Measurements from ENCODE around the gene SUDS3. TPM values are rescaled to one million over a fixed set of nuclear protein-coding genes. Genes with fewer than 3 reads are reported as not detected.
"Not testable (repeated sequence)": the region's sequence is repeated elsewhere in the genome, so short reads cannot be mapped to it uniquely, and the experiment has no call there.

SUDS3 gene
- total RNA-seq, 1 experiment from 2014 or later, result 42.8 TPM

DNA sequence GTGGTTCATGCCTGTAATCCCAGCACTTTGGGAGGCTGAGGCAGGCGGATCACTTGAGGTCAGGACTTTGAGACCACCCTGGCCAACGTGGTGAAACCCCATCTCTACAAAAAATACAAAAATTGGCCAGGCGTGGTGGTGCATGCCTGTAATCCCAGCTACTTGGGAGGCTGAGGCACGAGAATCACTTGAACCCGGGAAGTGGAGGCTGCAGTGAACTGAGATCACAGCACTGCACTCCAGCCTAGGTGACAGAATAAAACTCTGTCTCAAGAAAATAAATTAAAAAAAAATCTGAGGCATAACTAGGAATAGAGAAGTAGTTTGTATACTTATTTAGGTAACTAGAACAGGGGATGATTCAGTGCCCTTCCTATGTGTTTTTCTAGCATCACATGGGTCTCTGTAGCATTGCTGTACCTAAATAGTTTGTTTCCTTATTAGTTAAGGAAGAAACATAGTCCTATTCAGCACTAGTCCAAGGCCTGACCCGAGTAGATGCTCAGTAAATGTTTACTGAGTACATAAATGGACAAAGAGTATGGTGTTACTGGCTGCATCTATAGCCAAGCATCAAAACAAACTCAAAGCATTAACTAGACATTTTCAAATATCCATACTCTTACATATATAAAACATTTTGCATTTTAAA lies 25.3 kb upstream of the SUDS3 start:
- Mint-ChIP-seq H3K27ac (ENCODE audit: unreplicated experiment) (no peak overlapping the region), H3K36me3 (ENCODE audit: insufficient read depth, unreplicated experiment) (no peaks in the 10 kb centered on the region), H3K27me3 (ENCODE audit: insufficient read depth, unreplicated experiment) (no peaks in the 10 kb centered on the region), H3K4me1 (ENCODE audit: low read depth, unreplicated experiment) (peaks cover 16% of the 10 kb centered on the region), H3K9me3 (ENCODE audit: unreplicated experiment) (no peaks in the 10 kb centered on the region), H3K4me3 (ENCODE audit: unreplicated experiment) (no peak overlapping the region)
- intact Hi-C loops (cut with micrococcal nuclease; ENCODE audit: unreplicated experiment), result no loop called here
- H3K4me1 ChIP-seq, result peaks cover 17% of the 10 kb centered on the region
- no TSS peak for BruUV-seq (replicated peaks)
- H3K4me3 ChIP-seq (ENCODE audit: low read depth, low read length), result no peak overlapping the region
- no peaks in the 10 kb centered on the region for H3K9me3 ChIP-seq
- ChIA-PET POLR2A (no interaction called here), CTCF (no interaction called here)
- no peaks in the 10 kb centered on the region for H3K36me3 ChIP-seq (ENCODE audit: control insufficient read depth, insufficient read depth, low read length)
- H3K27me3 ChIP-seq (replicated peaks; ENCODE audit: control insufficient read depth, insufficient read depth, low read length), result no peaks in the 10 kb centered on the region
- DNase-seq, result no peak
- TF ChIP-seq, protein P1, sequence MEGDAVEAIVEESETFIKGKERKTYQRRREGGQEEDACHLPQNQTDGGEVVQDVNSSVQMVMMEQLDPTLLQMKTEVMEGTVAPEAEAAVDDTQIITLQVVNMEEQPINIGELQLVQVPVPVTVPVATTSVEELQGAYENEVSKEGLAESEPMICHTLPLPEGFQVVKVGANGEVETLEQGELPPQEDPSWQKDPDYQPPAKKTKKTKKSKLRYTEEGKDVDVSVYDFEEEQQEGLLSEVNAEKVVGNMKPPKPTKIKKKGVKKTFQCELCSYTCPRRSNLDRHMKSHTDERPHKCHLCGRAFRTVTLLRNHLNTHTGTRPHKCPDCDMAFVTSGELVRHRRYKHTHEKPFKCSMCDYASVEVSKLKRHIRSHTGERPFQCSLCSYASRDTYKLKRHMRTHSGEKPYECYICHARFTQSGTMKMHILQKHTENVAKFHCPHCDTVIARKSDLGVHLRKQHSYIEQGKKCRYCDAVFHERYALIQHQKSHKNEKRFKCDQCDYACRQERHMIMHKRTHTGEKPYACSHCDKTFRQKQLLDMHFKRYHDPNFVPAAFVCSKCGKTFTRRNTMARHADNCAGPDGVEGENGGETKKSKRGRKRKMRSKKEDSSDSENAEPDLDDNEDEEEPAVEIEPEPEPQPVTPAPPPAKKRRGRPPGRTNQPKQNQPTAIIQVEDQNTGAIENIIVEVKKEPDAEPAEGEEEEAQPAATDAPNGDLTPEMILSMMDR (IDR thresholded peaks at IDR 0.05; ENCODE audit: insufficient read depth in 1 of 2, low read depth in 1 of 2, low read length in 1 of 2, severe bottlenecking in 1 of 2, unreplicated experiment in 1 of 2), result no peak

DNA sequence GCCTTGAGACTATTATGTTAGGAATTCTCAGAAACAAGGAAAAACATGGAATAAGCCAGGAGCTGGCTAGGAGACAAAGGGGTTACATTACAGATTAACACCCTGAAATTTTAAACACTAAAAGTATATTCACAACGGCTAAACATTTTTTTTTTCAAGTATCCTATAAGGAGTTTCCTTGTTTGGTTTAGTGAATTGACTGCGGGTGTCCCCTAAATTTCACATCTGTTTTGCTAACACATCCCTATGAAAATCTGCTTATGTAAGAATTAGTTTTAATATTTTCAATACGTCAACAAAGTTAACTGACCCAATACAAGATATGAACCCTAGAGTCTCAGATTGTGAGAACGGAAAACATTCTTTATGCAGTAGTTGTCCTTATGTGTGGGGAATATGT lies 22.6 kb upstream of the SUDS3 start:
- Mint-ChIP-seq H3K9me3 (ENCODE audit: unreplicated experiment) (no peaks in the 10 kb centered on the region), H3K4me3 (ENCODE audit: unreplicated experiment) (no peak overlapping the region), H3K36me3 (ENCODE audit: insufficient read depth, unreplicated experiment) (no peaks in the 10 kb centered on the region), H3K4me1 (ENCODE audit: low read depth, unreplicated experiment) (peaks cover 14% of the 10 kb centered on the region), H3K27ac (ENCODE audit: unreplicated experiment) (no peak overlapping the region), H3K27me3 (ENCODE audit: insufficient read depth, unreplicated experiment) (no peaks in the 10 kb centered on the region)
- intact Hi-C loops (cut with micrococcal nuclease; ENCODE audit: unreplicated experiment), result no loop called here
- TF ChIP-seq, protein P1 (IDR thresholded peaks at IDR 0.05; ENCODE audit: insufficient read depth in 1 of 2, low read depth in 1 of 2, low read length in 1 of 2, severe bottlenecking in 1 of 2, unreplicated experiment in 1 of 2), result no peak
- ChIA-PET POLR2A (no interaction called here), CTCF (no interaction called here)
- peaks cover 14% of the 10 kb centered on the region for H3K4me1 ChIP-seq
- no peaks in the 10 kb centered on the region for H3K36me3 ChIP-seq (ENCODE audit: control insufficient read depth, insufficient read depth, low read length)
- no TSS peak for BruUV-seq (replicated peaks)
- no peaks in the 10 kb centered on the region for H3K27me3 ChIP-seq (replicated peaks; ENCODE audit: control insufficient read depth, insufficient read depth, low read length)
- H3K4me3 ChIP-seq (ENCODE audit: low read depth, low read length), result no peak overlapping the region
- H3K9me3 ChIP-seq, result no peaks in the 10 kb centered on the region
- DNase-seq, result no peak

DNA sequence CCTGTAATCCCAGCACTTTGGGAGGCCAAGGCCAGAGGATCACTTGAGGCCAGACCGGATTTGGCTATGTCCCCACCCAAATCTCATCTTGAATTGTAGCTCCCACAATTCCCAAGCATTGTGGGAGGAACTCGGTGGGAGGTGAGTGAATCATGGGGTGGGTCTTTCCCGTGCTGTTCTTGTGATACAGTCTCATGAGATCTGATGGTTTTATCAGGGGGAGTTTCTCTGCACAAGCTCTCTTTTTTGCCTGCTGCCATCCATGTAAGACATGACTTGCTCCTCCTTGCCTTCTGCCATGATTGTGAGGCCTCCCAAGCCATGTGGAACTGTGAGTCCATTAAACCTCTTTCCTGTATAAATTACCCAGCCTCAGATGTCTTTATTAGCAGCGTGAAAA lies 21.9 kb upstream of the SUDS3 start:
- intact Hi-C loops (cut with micrococcal nuclease; ENCODE audit: unreplicated experiment); H3K27me3 ChIP-seq (replicated peaks; ENCODE audit: control insufficient read depth, insufficient read depth, low read length); H3K27ac Mint-ChIP-seq (ENCODE audit: unreplicated experiment); DNase-seq; H3K36me3 ChIP-seq (ENCODE audit: control insufficient read depth, insufficient read depth, low read length); CTCF ChIA-PET; POLR2A ChIA-PET; H3K27me3 Mint-ChIP-seq (ENCODE audit: insufficient read depth, unreplicated experiment); H3K4me3 Mint-ChIP-seq (ENCODE audit: unreplicated experiment); H3K4me3 ChIP-seq (ENCODE audit: low read depth, low read length); H3K36me3 Mint-ChIP-seq (ENCODE audit: insufficient read depth, unreplicated experiment); BruUV-seq (replicated peaks); H3K9me3 Mint-ChIP-seq (ENCODE audit: unreplicated experiment); H3K9me3 ChIP-seq: not testable (repeated sequence)
- peaks cover 22% of the 10 kb centered on the region for H3K4me1 ChIP-seq
- H3K4me1 Mint-ChIP-seq (ENCODE audit: low read depth, unreplicated experiment), result peaks cover 17% of the 10 kb centered on the region

DNA sequence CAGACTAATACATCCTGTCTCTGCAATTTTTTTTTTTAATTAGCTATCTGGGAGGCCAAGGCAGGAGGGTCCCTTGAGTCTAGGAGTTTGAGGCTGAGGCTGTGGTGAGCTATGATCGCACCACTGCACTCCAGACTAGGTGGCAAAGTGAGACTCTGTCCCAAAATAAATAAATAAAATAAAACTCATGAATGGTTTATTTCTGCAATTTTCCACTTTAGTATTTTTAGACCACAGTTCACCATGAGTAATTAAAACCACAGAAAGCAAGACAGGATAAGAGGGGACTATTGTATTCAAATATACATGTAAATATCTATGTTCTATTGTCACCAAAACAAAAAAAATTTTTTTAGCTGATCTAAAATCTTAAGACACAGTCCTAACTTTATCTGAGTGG lies 21.5 kb upstream of the SUDS3 start:
- H3K36me3 Mint-ChIP-seq (ENCODE audit: insufficient read depth, unreplicated experiment), result no peaks in the 10 kb centered on the region
- no peaks in the 10 kb centered on the region for H3K9me3 Mint-ChIP-seq (ENCODE audit: unreplicated experiment)
- H3K36me3 ChIP-seq (ENCODE audit: control insufficient read depth, insufficient read depth, low read length), result no peaks in the 10 kb centered on the region
- H3K9me3 ChIP-seq, result no peaks in the 10 kb centered on the region
- no peaks in the 10 kb centered on the region for H3K27me3 Mint-ChIP-seq (ENCODE audit: insufficient read depth, unreplicated experiment)
- TF ChIP-seq, protein P1 (IDR thresholded peaks at IDR 0.05; ENCODE audit: insufficient read depth in 1 of 2, low read depth in 1 of 2, low read length in 1 of 2, severe bottlenecking in 1 of 2, unreplicated experiment in 1 of 2), result no peak
- intact Hi-C loops (cut with micrococcal nuclease; ENCODE audit: unreplicated experiment), result no loop called here
- no peak overlapping the region for H3K27ac Mint-ChIP-seq (ENCODE audit: unreplicated experiment)
- peaks cover 22% of the 10 kb centered on the region for H3K4me1 ChIP-seq
- POLR2A ChIA-PET, result no interaction called here
- no peaks in the 10 kb centered on the region for H3K27me3 ChIP-seq (replicated peaks; ENCODE audit: control insufficient read depth, insufficient read depth, low read length)
- CTCF ChIA-PET, result no interaction called here
- no peak overlapping the region for H3K4me3 Mint-ChIP-seq (ENCODE audit: unreplicated experiment)
- H3K4me1 Mint-ChIP-seq (ENCODE audit: low read depth, unreplicated experiment), result peaks cover 17% of the 10 kb centered on the region
- no peak for DNase-seq
- no peak overlapping the region for H3K4me3 ChIP-seq (ENCODE audit: low read depth, low read length)
- no TSS peak for BruUV-seq (replicated peaks)
